HG02981 (cell line): ENCODE measurements around the gene MIF4GD.

Experiments used
- ATAC-seq: cut with Tn5 transposase; IDR thresholded peaks from one replicate; pipeline ENCODE4 v1.9.1; 2021; ENCODE audit warnings: mild to moderate bottlenecking, moderate library complexity; ENCODE audit not compliant: unreplicated experiment

The MIF4GD gene

GRCh38 chr17:75238020-75238580 lies 32.9 kb downstream of the MIF4GD start:
- ATAC-seq, result no peak

- ATAC-seq, result no peak
These were observed 33.7 kb downstream of the MIF4GD start for GRCh38 chr17:75237100-75238014.

GRCh38 chr17:75232786-75233185 lies 38.2 kb downstream of the MIF4GD start:
- ATAC-seq, result no peak

GRCh38 chr17:75231741-75232464 lies 39.1 kb downstream of the MIF4GD start:
- no peak for ATAC-seq

GRCh38 chr17:75231071-75231470 lies 40.0 kb downstream of the MIF4GD start:
- no peak for ATAC-seq

GRCh38 chr17:75228847-75229246 lies 42.2 kb downstream of the MIF4GD start:
- no peak for ATAC-seq

GRCh38 chr17:75228305-75228704 lies 42.7 kb downstream of the MIF4GD start:
- no peak for ATAC-seq

GRCh38 chr17:75227729-75228128 lies 43.3 kb downstream of the MIF4GD start:
- ATAC-seq, result no peak

GRCh38 chr17:75225016-75225415 lies 46.0 kb downstream of the MIF4GD start:
- ATAC-seq, result no peak

- ATAC-seq, result no peak
These were observed 51.2 kb downstream of the MIF4GD start for GRCh38 chr17:75219815-75220214.

GRCh38 chr17:75218131-75218530 lies 52.9 kb downstream of the MIF4GD start:
- no peak for ATAC-seq
